Transverse colon (tissue), 4 donors: Measurements from ENCODE around the gene KRTAP10-6.
"Not testable (repeated sequence)": the region's sequence is repeated elsewhere in the genome, so short reads cannot be mapped to it uniquely, and the experiment has no call there.

ENCODE experiments used
- POLR2AphosphoS5 ChIP-seq, 3 donors: sonication (generic); formaldehyde crosslinking; IDR thresholded peaks; one replicate each; pipeline ENCODE4 v1.6.1; 2016; ENCODE audit warnings: antibody characterized with exemption in 3 of 3
- TF ChIP-seq, protein P1 (sequence below), 5 experiments: fragments of 200-600 bp in 3 of 5; fragments of 450-650 bp in 2 of 5; sonication (generic) in 3 of 5; IDR thresholded peaks; 1 replicate in 2 of 5; 2 replicates in 3 of 5; pipeline ENCODE4 v1.5.1; 2016 to 2017; ENCODE audit warnings: antibody characterized with exemption in 5 of 5, inconsistent platforms in 3 of 5, mild to moderate bottlenecking in 2 of 5, moderate library complexity in 1 of 5

DNA sequence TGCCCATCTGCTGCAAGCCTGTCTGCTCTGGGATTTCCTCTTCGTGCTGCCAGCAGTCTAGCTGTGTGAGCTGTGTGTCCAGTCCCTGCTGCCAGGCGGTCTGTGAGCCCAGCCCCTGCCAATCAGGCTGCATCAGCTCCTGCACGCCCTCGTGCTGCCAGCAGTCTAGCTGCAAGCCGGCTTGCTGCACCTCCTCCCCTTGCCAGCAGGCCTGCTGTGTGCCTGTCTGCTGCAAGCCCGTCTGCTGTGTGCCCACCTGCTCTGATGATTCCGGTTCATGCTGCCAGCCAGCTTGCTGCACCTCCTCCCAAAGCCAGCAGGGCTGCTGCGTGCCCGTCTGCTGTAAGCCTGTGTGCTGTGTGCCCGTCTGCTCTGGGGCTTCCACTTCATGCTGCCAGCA, 8.8 kb upstream of the KRTAP10-6 start:
- TF ChIP-seq, protein P1, sequence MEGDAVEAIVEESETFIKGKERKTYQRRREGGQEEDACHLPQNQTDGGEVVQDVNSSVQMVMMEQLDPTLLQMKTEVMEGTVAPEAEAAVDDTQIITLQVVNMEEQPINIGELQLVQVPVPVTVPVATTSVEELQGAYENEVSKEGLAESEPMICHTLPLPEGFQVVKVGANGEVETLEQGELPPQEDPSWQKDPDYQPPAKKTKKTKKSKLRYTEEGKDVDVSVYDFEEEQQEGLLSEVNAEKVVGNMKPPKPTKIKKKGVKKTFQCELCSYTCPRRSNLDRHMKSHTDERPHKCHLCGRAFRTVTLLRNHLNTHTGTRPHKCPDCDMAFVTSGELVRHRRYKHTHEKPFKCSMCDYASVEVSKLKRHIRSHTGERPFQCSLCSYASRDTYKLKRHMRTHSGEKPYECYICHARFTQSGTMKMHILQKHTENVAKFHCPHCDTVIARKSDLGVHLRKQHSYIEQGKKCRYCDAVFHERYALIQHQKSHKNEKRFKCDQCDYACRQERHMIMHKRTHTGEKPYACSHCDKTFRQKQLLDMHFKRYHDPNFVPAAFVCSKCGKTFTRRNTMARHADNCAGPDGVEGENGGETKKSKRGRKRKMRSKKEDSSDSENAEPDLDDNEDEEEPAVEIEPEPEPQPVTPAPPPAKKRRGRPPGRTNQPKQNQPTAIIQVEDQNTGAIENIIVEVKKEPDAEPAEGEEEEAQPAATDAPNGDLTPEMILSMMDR (IDR thresholded peaks at IDR 0.05) = not testable (repeated sequence)
- TF ChIP-seq POLR2AphosphoS5 (IDR thresholded peaks at IDR 0.05) = not testable (repeated sequence)
